NOMO-1 (cell line): ENCODE data around the gene GPC2.
A peak's percentile ranks its signal among the peaks of the same experiment; 100 is the strongest.
"Not testable (repeated sequence)": the region's sequence is repeated elsewhere in the genome, so short reads cannot be mapped to it uniquely, and the experiment has no call there.

Source experiments
- DNase-seq, 2 experiments: peaks; one replicate each; lab custom pipeline; 2025; ENCODE audit not compliant: unreplicated experiment in 2 of 2; lab: John Stamatoyannopoulos, UW

The GPC2 gene

GRCh38 chr7:100177045-100178001 is at the start of gene GPC2, which contains the start of gene STAG3:
Gene GPC2 (minus strand): TSS chr7:100177381. CDS start chr7:100177199, 182 bp downstream.
Gene STAG3 (plus strand): TSS chr7:100177918. CDS start chr7:100180557, 2,639 bp downstream.
- peak; percentile 98 for DNase-seq

GRCh38 chr7:100224891-100225290 is 47.7 kb upstream of the GPC2 start:
- DNase-seq: not testable (repeated sequence)

GRCh38 chr7:100223376-100223927 is 46.3 kb upstream of the GPC2 start:
- DNase-seq: not testable (repeated sequence)

GRCh38 chr7:100222445-100223132 is 45.4 kb upstream of the GPC2 start:
- no peak for DNase-seq

GRCh38 chr7:100221767-100222444 is 44.7 kb upstream of the GPC2 start:
- no peak for DNase-seq

GRCh38 chr7:100221231-100221718 is 44.1 kb upstream of the GPC2 start:
- no peak for DNase-seq

- no peak for DNase-seq
Measured at GRCh38 chr7:100220586-100221230, 43.5 kb upstream of the GPC2 start.

GRCh38 chr7:100219801-100220585 is 42.8 kb upstream of the GPC2 start, which contains the start of gene PVRIG:
Gene PVRIG (plus strand): TSS chr7:100219949. CDS start chr7:100219971, 22 bp downstream.
- not testable (repeated sequence) for DNase-seq

GRCh38 chr7:100219271-100219737 is 42.1 kb upstream of the GPC2 start:
- no peak for DNase-seq

- peak; percentile 54 to 58 for DNase-seq
Measured at GRCh38 chr7:100217934-100218333, 40.8 kb upstream of the GPC2 start.

GRCh38 chr7:100215895-100216294 is 38.7 kb upstream of the GPC2 start:
- DNase-seq: no peak

- DNase-seq: not testable (repeated sequence)
Measured at GRCh38 chr7:100214356-100214755, 37.2 kb upstream of the GPC2 start.

GRCh38 chr7:100213672-100214071 is 36.5 kb upstream of the GPC2 start:
- no peak for DNase-seq

- no peak for DNase-seq
Measured at GRCh38 chr7:100212631-100213286, 35.6 kb upstream of the GPC2 start.

GRCh38 chr7:100211342-100211780 is 34.2 kb upstream of the GPC2 start:
- DNase-seq: no peak

GRCh38 chr7:100210805-100211204 is 33.6 kb upstream of the GPC2 start:
- no peak for DNase-seq

- DNase-seq: no peak
Measured at GRCh38 chr7:100209493-100209892, 32.3 kb upstream of the GPC2 start.

- no peak for DNase-seq
Measured at GRCh38 chr7:100208911-100209408, 31.8 kb upstream of the GPC2 start.
